ENCODE data around the gene FAM171A2.

GRCh38 chr17:44318077-44318892 is 45.4 kb downstream of the FAM171A2 start:
- TF ChIP-seq JUND (IDR thresholded peaks at IDR 0.05): no peak
- no peak for TF ChIP-seq MAX (IDR thresholded peaks at IDR 0.05)
- TF ChIP-seq, protein P1, sequence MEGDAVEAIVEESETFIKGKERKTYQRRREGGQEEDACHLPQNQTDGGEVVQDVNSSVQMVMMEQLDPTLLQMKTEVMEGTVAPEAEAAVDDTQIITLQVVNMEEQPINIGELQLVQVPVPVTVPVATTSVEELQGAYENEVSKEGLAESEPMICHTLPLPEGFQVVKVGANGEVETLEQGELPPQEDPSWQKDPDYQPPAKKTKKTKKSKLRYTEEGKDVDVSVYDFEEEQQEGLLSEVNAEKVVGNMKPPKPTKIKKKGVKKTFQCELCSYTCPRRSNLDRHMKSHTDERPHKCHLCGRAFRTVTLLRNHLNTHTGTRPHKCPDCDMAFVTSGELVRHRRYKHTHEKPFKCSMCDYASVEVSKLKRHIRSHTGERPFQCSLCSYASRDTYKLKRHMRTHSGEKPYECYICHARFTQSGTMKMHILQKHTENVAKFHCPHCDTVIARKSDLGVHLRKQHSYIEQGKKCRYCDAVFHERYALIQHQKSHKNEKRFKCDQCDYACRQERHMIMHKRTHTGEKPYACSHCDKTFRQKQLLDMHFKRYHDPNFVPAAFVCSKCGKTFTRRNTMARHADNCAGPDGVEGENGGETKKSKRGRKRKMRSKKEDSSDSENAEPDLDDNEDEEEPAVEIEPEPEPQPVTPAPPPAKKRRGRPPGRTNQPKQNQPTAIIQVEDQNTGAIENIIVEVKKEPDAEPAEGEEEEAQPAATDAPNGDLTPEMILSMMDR (IDR thresholded peaks at IDR 0.05; ENCODE audit: low read depth, low read length, missing input control): no peak
- no peak for TF ChIP-seq YY1 (IDR thresholded peaks at IDR 0.05)
